DOHH2 (cell line): Measurements from ENCODE around the gene NCKAP5.

Experiments
- H3F3A ChIP-seq: fragments of 200-600 bp; sonication (generic), shearing (Covaris generic); 2 replicates; pipeline ENCODE4 v1.6.0; 2016; ENCODE audit warnings: antibody characterized with exemption, mild to moderate bottlenecking; ENCODE audit not compliant: control insufficient read depth, insufficient read depth
- H3K27ac ChIP-seq: fragments of 200-600 bp; sonication (generic); 2 replicates; pipeline ENCODE4 v1.5.1; 2014; ENCODE audit warnings: low read depth, mild to moderate bottlenecking, low read length, moderate library complexity
- H3K27me3 ChIP-seq: fragments of 200-600 bp; sonication (generic); 2 replicates; pipeline ENCODE4 v1.6.1; 2014; ENCODE audit warnings: mild to moderate bottlenecking, low read length, mixed read lengths; ENCODE audit not compliant: control insufficient read depth
- H3K36me3 ChIP-seq: fragments of 200-600 bp; sonication (generic); 2 replicates; pipeline ENCODE4 v1.6.1; 2014; ENCODE audit warnings: mild to moderate bottlenecking, low read length, moderate library complexity, mixed read lengths; ENCODE audit not compliant: control insufficient read depth
- H3K4me1 ChIP-seq: fragments of 200-600 bp; sonication (generic); 2 replicates; pipeline ENCODE4 v1.6.1; 2014; ENCODE audit warnings: mild to moderate bottlenecking, low read length, mixed read lengths; ENCODE audit not compliant: control insufficient read depth
- H3K4me2 ChIP-seq: fragments of 200-600 bp; sonication (generic); 2 replicates; pipeline ENCODE4 v1.6.0; 2014; ENCODE audit warnings: mild to moderate bottlenecking, low read length, moderate library complexity
- H3K4me3 ChIP-seq: fragments of 200-600 bp; sonication (generic); 2 replicates; pipeline ENCODE4 v1.5.1; 2014; ENCODE audit warnings: mild to moderate bottlenecking, low read length, mixed read lengths
- H3K79me2 ChIP-seq: fragments of 200-600 bp; sonication (generic); 2 replicates; pipeline ENCODE4 v1.6.1; 2014; ENCODE audit warnings: mild to moderate bottlenecking, low read length, mixed read lengths; ENCODE audit not compliant: control insufficient read depth
- H3K9me2 ChIP-seq: fragments of 200-600 bp; sonication (generic); replicated peaks from 2 replicates; pipeline ENCODE4 v1.6.1; 2014; ENCODE audit warnings: mild to moderate bottlenecking, low read length, mixed read lengths; ENCODE audit not compliant: control insufficient read depth
- H3K9me3 ChIP-seq: fragments of 200-600 bp; sonication (generic); 2 replicates; pipeline ENCODE4 v1.6.1; 2014; ENCODE audit warnings: antibody characterized with exemption, low read length, mixed read lengths; ENCODE audit not compliant: control insufficient read depth, insufficient read depth
- H4K20me1 ChIP-seq: fragments of 200-600 bp; sonication (generic); 2 replicates; pipeline ENCODE4 v1.6.0; 2014; ENCODE audit warnings: low read depth, mild to moderate bottlenecking, antibody characterized with exemption, low read length, moderate library complexity; ENCODE audit not compliant: control insufficient read depth, insufficient read depth
- EZH2phosphoT487 ChIP-seq: fragments of 200-600 bp; sonication (generic); IDR thresholded peaks from 2 replicates; pipeline ENCODE4 v1.6.1; 2017; ENCODE audit warnings: borderline replicate concordance, mild to moderate bottlenecking, antibody characterized with exemption, low read length, moderate library complexity, mixed read lengths
- TF ChIP-seq, protein P1 (sequence below): fragments of 200-600 bp; sonication (generic); IDR thresholded peaks from one replicate; pipeline ENCODE4 v1.5.1; 2014; ENCODE audit warnings: antibody characterized with exemption, mild to moderate bottlenecking, low read depth, low read length; ENCODE audit not compliant: poor library complexity, severe bottlenecking

Gene NCKAP5

DNA sequence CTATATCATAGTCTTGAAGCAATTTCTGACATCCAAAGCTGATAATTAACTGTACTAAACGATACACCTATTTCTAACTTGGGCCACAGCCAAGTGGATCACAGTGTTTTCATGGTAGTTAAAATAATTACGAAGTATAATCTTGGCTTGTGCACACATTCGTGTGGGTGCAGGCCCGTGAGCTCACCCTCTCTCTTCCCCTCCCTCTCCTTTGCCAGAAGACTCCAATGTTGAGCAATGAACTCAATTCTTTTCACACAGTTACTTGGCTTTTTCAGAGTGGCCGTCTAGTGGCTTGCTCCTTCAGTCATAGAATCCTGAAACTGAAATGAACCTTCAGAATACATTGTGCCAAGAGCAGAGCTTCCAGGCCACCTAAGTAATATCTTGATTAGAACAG, 178.7 kb downstream of the NCKAP5 start:
- Histone ChIP-seq H3K4me1 (no peaks in the 10 kb centered on the region), H3K27ac (no peak overlapping the region), H3K4me2 (no peak overlapping the region), H3K79me2 (no peaks in the 10 kb centered on the region), H3K9me3 (no peaks in the 10 kb centered on the region), H3F3A (no peaks in the 10 kb centered on the region), H4K20me1 (no peaks in the 10 kb centered on the region), H3K27me3 (no peaks in the 10 kb centered on the region), H3K4me3 (no peak overlapping the region), H3K9me2 (no peaks in the 10 kb centered on the region), H3K36me3 (no peaks in the 10 kb centered on the region)
- TF ChIP-seq, protein P1, sequence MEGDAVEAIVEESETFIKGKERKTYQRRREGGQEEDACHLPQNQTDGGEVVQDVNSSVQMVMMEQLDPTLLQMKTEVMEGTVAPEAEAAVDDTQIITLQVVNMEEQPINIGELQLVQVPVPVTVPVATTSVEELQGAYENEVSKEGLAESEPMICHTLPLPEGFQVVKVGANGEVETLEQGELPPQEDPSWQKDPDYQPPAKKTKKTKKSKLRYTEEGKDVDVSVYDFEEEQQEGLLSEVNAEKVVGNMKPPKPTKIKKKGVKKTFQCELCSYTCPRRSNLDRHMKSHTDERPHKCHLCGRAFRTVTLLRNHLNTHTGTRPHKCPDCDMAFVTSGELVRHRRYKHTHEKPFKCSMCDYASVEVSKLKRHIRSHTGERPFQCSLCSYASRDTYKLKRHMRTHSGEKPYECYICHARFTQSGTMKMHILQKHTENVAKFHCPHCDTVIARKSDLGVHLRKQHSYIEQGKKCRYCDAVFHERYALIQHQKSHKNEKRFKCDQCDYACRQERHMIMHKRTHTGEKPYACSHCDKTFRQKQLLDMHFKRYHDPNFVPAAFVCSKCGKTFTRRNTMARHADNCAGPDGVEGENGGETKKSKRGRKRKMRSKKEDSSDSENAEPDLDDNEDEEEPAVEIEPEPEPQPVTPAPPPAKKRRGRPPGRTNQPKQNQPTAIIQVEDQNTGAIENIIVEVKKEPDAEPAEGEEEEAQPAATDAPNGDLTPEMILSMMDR, result no peak
- TF ChIP-seq EZH2phosphoT487, result no peak

DNA sequence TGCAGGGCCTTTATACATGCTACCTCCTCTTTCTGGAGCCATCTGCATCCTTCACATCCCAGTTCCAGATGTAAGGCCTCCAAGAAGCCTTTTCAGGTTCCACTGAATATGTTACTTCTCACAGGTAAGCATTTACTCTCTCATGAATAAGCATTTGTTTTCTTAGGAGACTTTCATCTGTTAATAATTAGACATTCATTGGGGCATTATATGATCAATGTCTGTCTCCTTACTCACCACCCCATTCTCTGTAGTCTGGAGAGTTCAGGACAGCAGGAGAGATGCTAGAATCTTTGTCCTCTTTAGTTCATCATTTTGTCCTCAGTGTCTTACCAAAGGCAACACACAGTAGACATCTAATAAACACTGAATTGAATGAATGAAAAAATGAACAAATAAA, 185.7 kb downstream of the NCKAP5 start:
- H3K4me2 ChIP-seq, result no peak overlapping the region
- no peaks in the 10 kb centered on the region for H3K27me3 ChIP-seq
- H3K9me2 ChIP-seq, result no peaks in the 10 kb centered on the region
- H4K20me1 ChIP-seq, result no peaks in the 10 kb centered on the region
- no peak for TF ChIP-seq EZH2phosphoT487
- TF ChIP-seq, protein P1, result no peak
- H3K36me3 ChIP-seq, result no peaks in the 10 kb centered on the region
- H3K27ac ChIP-seq, result no peak overlapping the region
- no peaks in the 10 kb centered on the region for H3K79me2 ChIP-seq
- no peaks in the 10 kb centered on the region for H3K9me3 ChIP-seq
- H3F3A ChIP-seq, result no peaks in the 10 kb centered on the region
- no peak overlapping the region for H3K4me3 ChIP-seq
- H3K4me1 ChIP-seq, result no peaks in the 10 kb centered on the region

DNA sequence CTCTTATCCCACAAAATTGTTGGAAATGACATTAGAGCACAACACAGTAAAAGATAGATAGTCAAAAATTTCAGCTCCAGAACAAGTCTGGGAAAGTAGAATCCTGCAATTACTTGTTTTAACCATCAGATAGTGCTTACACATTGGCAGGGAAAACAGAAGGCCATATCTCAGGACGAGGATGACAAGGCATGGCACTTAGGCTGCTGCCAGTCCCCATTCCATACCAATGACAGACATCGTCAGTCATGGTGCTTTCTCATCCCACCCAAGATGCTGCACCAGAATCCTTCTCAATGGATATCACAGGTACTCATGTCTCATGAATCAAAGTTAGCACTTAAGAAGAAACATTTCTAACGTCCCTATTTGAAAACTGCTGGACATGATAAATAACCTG, 187.3 kb downstream of the NCKAP5 start:
- Histone ChIP-seq H3K9me2 (no peaks in the 10 kb centered on the region), H3K27me3 (no peaks in the 10 kb centered on the region), H3K36me3 (no peaks in the 10 kb centered on the region), H3K9me3 (no peaks in the 10 kb centered on the region), H3K4me2 (no peak overlapping the region), H3K4me3 (no peak overlapping the region), H3F3A (no peaks in the 10 kb centered on the region), H3K4me1 (no peaks in the 10 kb centered on the region), H3K79me2 (no peaks in the 10 kb centered on the region), H4K20me1 (no peaks in the 10 kb centered on the region), H3K27ac (no peak overlapping the region)
- TF ChIP-seq, protein P1, result no peak
- TF ChIP-seq EZH2phosphoT487, result no peak
